Renal pelvis (tissue), 12 donors: ENCODE measurements around the gene MYOM1. TPM values are rescaled to one million over a fixed set of nuclear protein-coding genes. Genes with fewer than 3 reads are reported as not detected.

Source experiments
- DNase-seq: peaks from one replicate; pipeline ENCODE4 v3.0.0-alpha.2; 2013
- long read RNA-seq, 16 experiments: transcript quantifications; one replicate each; lab custom pipeline, GENCODE V29; 2026
- polyA plus RNA-seq, 3 donors: library from polyadenylated mRNA; unstranded; fragments of 120-200 nt; gene quantifications; one replicate each; pipeline ENCODE4 v1.2.1, GENCODE V29; 2013; ENCODE audit not compliant: insufficient read length in 3 of 3

MYOM1 gene
- 1 to 10 TPM; 7.8 to 8.9 (median 8.7) TPM for polyA plus RNA-seq
- long read RNA-seq, donor 1 = 0 reads
- long read RNA-seq, donor 2, partial matches to known transcripts = 2,562 of 2,595 reads
- long read RNA-seq, donor 2, other reads (novel, unspliced or antisense) = 33 of 2,595 reads
- long read RNA-seq, donor 3, partial matches to known transcripts = 1,287 of 1,287 reads
- long read RNA-seq, donor 3, other reads (novel, unspliced or antisense) = 0 of 1,287 reads
- long read RNA-seq, donor 4 = 0 reads
- long read RNA-seq, donor 5, partial matches to known transcripts = 851 of 851 reads
- long read RNA-seq, donor 5, other reads (novel, unspliced or antisense) = 0 of 851 reads
- long read RNA-seq, donor 6, partial matches to known transcripts = 0 of 1 reads
- long read RNA-seq, donor 6, other reads (novel, unspliced or antisense) = 0 of 1 reads
- long read RNA-seq, donor 7 = 0 reads
- long read RNA-seq, donor 8 = 0 reads
- long read RNA-seq, donor 9 = 0 reads
- long read RNA-seq, donor 10 = 0 reads
- long read RNA-seq, donor 11 = 0 reads
- long read RNA-seq, donor 12 = 0 reads
- long read RNA-seq, donor 13 = 0 reads
- long read RNA-seq, donor 14 = 0 reads
- long read RNA-seq, donor 15 = 0 reads
- long read RNA-seq, donor 16 = 0 reads

GRCh38 chr18:3219631-3220335 lies at the start of gene MYOM1:
MYOM1 (minus strand) TSS chr18:3219968; CDS start chr18:3215223, 4,745 bp downstream.
- DNase-seq = no peak

GRCh38 chr18:3269241-3269913 lies 49.6 kb upstream of the MYOM1 start:
- DNase-seq = no peak

GRCh38 chr18:3268306-3268705 lies 48.5 kb upstream of the MYOM1 start:
- no peak for DNase-seq

GRCh38 chr18:3266062-3266608 lies 46.4 kb upstream of the MYOM1 start:
- DNase-seq = no peak

- DNase-seq = no peak
Measured at GRCh38 chr18:3265564-3266033, 45.8 kb upstream of the MYOM1 start.

GRCh38 chr18:3264362-3264761 lies 44.6 kb upstream of the MYOM1 start:
- DNase-seq = no peak

- DNase-seq = no peak
Measured at GRCh38 chr18:3263132-3263700, 43.4 kb upstream of the MYOM1 start.

GRCh38 chr18:3262234-3263131 lies 42.7 kb upstream of the MYOM1 start:
- no peak for DNase-seq

- peak; percentile 88 for DNase-seq
Measured at GRCh38 chr18:3261373-3262233, 41.8 kb upstream of the MYOM1 start, which contains the start of gene MYL12B. MYL12B (plus strand) TSS chr18:3262133; CDS start chr18:3272899, 10,766 bp downstream.

GRCh38 chr18:3260995-3261372 lies 41.2 kb upstream of the MYOM1 start:
- DNase-seq = no peak

- DNase-seq = no peak
Measured at GRCh38 chr18:3257627-3258120, 37.9 kb upstream of the MYOM1 start.

- DNase-seq = no peak
Measured at GRCh38 chr18:3256693-3257626, 37.2 kb upstream of the MYOM1 start.

- DNase-seq = no peak
Measured at GRCh38 chr18:3255611-3256165, 35.9 kb upstream of the MYOM1 start.

- DNase-seq = no peak
Measured at GRCh38 chr18:3254725-3255124, 35.0 kb upstream of the MYOM1 start.

GRCh38 chr18:3252843-3253242 lies 33.1 kb upstream of the MYOM1 start:
- DNase-seq = no peak

- no peak for DNase-seq
Measured at GRCh38 chr18:3251963-3252277, 32.2 kb upstream of the MYOM1 start.

- no peak for DNase-seq
Measured at GRCh38 chr18:3251249-3251962, 31.6 kb upstream of the MYOM1 start.
